Fibroblast of skin of right quadriceps (primary cell): ENCODE measurements around the gene AMZ1.

Source experiments
- DNase-seq: peaks from one replicate; pipeline ENCODE4 v3.0.0-alpha.2; 2013

AMZ1 gene

GRCh38 chr7:2687881-2688318 is at the start of gene AMZ1:
Gene AMZ1, plus strand, starts transcription at chr7:2688202. Its CDS starts 12,250 bp downstream, at chr7:2700452.
- no peak for DNase-seq

- peak; percentile 90 for DNase-seq
Observed at GRCh38 chr7:2638224-2638991, 49.6 kb upstream of the AMZ1 start.

GRCh38 chr7:2639181-2639681 is 48.8 kb upstream of the AMZ1 start:
- no peak for DNase-seq

GRCh38 chr7:2639695-2640481 is 48.1 kb upstream of the AMZ1 start:
- DNase-seq: no peak

- no peak for DNase-seq
Observed at GRCh38 chr7:2640482-2640830, 47.5 kb upstream of the AMZ1 start.

- DNase-seq: no peak
Observed at GRCh38 chr7:2640846-2641316, 47.1 kb upstream of the AMZ1 start.

- peak; percentile 91 for DNase-seq
Observed at GRCh38 chr7:2641406-2642393, 46.3 kb upstream of the AMZ1 start.

GRCh38 chr7:2643386-2644219 is 44.4 kb upstream of the AMZ1 start:
- DNase-seq: no peak

GRCh38 chr7:2644220-2644561 is 43.8 kb upstream of the AMZ1 start:
- DNase-seq: no peak

- DNase-seq: no peak
Observed at GRCh38 chr7:2644562-2645273, 43.3 kb upstream of the AMZ1 start.

GRCh38 chr7:2645274-2645868 is 42.6 kb upstream of the AMZ1 start:
- DNase-seq: peak; percentile 55

- no peak for DNase-seq
Observed at GRCh38 chr7:2646336-2646679, 41.7 kb upstream of the AMZ1 start.

GRCh38 chr7:2646680-2647571 is 41.1 kb upstream of the AMZ1 start:
- DNase-seq: no peak

- no peak for DNase-seq
Observed at GRCh38 chr7:2647594-2648172, 40.3 kb upstream of the AMZ1 start.

- no peak for DNase-seq
Observed at GRCh38 chr7:2649139-2649838, 38.7 kb upstream of the AMZ1 start.

GRCh38 chr7:2649991-2650390 is 38.0 kb upstream of the AMZ1 start:
- no peak for DNase-seq

GRCh38 chr7:2650451-2650850 is 37.6 kb upstream of the AMZ1 start:
- no peak for DNase-seq

GRCh38 chr7:2651336-2651735 is 36.7 kb upstream of the AMZ1 start:
- DNase-seq: no peak
